Measurements from ENCODE around the gene PDE9A.
"Not testable (repeated sequence)": the region's sequence is repeated elsewhere in the genome, so short reads cannot be mapped to it uniquely, and the experiment has no call there.

PDE9A gene

GRCh38 chr21:42781150-42781970, 127.9 kb downstream of the PDE9A start:
- DNase-seq = no peak

DNA sequence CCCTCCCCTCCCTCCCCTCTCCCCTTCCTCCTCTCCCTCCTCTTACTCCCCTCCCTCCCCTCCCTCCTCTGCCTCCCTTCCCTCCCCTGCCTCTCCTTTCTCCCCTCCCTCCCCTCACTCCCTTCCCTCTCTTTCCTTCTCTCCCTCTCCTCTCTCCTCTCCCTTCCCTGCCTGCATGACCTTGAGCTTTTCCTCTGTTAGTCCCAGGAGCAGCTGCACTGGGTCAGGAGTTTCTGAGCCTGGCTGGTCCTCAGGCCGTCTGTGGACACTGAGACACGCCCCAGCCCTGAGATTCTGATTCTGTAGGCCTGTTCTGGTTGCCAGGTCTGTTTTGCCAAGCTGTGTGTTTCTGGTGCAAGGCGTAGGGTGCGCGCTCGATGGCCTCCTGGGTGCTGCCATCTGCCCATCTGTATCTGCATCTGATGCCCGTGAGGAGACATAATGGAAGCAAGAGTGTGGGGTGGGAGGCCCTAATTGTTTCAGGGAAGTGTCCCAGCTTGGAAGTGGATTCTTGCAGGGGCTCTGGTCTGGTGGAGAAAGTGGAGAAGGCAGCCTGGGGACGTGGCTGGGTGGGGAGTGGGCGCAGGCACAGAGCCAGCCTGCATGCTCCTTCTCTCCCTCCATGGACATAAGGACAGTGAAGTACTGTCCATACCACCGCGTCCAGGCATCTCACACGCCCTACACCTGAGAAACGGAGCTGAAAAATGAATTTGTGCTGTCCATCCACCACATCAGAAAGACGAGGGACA, 128.7 kb downstream of the PDE9A start:
- DNase-seq = no peak

- no peak for DNase-seq
Observed at GRCh38 chr21:42782723-42783242, 129.4 kb downstream of the PDE9A start.

GRCh38 chr21:42784276-42784675, 130.9 kb downstream of the PDE9A start:
- DNase-seq = peak; percentile 39

DNA sequence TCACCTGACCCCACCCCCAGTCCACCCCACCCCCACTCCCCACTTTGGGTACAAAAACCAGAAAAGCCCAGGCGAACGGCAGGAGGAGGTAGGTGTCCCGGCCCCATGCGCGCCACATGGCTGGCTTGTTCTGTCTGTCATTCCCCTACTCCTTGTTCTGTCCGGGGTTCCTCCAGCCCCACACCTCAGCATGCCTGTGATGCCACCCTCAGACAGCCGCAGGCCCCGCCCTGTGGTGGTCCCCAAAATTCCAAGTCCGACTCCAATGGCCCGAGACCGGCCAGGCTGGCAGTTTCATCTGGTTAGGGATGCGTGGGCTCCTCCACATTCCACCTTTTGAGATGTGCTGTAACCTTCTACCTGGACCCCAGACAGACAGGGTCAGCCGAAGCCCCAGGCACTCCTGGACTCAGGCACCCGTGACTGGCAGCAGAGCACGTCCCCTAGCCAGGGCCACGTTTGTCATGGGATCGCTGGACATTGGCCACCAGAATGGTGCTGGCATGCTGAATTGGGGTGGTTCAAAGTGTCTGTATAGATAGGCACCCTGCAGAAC, 131.6 kb downstream of the PDE9A start:
- no peak for DNase-seq

DNA sequence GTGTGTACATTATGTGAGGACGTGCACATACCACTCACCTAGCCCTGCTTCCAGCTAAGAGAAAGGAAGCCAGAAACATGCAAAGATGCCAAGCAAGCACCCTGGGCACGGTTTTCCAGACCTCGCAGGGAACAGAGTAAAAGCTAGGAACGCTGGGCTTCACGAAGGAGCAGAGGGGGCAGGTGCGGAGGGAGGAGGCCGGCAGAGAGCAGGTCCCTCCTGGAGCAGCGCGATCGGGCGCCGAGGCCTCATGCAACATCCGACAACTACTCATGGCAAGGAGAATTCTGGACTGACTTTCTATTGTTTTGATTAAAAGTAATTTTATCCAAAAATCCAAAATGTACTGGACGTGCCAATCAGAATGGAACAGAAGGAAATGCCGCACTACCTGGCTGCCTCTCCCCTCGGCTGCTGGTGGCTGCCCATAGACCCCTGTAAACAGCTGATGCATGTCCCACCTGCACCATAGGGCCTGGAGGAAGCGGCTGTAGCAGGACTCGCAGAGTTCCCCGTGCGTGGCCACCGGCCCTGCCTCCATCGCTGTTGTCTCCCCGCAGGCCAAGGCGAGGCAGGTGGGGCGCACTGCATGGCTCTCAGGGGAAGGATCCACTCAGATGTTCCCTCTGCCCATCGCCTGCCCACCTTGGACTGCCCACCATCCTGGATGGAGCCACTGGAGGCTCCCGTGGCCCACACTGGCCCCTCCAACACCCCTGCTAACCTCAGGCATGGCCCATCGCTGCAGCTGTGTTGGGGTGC, 132.4 kb downstream of the PDE9A start:
- DNase-seq = no peak

GRCh38 chr21:42786884-42787283, 133.5 kb downstream of the PDE9A start:
- no peak for DNase-seq

- no peak for DNase-seq
Observed at GRCh38 chr21:42787613-42788012, 134.2 kb downstream of the PDE9A start.

- no peak for DNase-seq
Observed at GRCh38 chr21:42790520-42791065, 137.2 kb downstream of the PDE9A start.

DNA sequence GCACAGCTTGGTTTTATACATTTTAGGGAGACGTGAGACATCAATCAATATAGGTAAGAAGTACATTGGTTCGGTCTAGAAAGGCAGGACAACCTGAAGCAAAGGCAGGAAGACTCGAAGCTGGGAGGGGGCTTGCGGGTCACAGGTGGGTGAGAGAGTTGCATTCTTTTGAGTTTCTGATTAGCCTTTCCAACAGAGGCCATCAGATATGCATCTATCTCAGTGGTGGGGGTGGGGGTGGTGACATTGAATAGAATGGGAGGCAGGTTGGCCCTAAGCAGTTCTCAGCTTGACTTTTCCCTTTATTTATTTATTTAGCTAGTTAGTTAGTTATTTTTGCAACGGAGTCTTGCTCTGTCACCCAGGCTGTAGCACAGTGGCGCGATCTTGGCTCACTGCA, 140.4 kb downstream of the PDE9A start:
- DNase-seq = no peak

- no peak for DNase-seq
Observed at GRCh38 chr21:42794551-42794950, 141.1 kb downstream of the PDE9A start.

DNA sequence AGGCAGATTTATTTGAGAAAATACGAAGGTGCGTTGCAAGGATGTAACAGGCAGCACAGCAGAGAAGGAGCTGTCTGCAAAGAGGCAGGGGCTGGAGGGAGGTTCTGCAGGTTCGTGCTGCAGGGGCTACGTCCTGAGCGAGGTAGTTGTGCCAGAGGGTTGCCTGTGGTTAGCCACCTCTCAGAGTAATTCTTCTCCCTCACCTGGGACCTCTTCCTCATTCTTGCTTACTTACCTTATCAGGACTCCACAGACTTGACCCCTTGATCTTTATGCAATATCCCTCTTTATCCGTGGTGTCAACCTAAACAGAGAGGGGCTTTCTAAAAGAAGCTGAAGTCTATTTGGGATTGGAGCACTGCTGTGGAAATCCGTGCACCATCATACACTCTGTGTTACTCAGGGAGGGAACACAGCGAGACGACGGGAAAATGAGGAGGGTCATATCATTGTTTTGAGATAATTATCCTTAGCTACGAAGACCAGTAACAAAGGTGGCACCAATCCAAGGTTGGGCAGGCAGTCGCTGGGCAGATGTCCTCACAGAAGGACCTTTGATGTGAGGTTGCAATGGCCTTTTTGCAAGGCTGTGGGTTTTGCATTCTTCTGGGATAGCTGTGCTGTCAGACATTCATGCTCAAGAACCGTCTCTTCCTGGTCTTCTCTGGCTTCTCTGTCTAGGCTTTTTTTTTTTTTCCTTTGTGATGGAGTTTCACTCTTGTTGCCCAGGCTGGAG, 143.1 kb downstream of the PDE9A start:
- DNase-seq = no peak

DNA sequence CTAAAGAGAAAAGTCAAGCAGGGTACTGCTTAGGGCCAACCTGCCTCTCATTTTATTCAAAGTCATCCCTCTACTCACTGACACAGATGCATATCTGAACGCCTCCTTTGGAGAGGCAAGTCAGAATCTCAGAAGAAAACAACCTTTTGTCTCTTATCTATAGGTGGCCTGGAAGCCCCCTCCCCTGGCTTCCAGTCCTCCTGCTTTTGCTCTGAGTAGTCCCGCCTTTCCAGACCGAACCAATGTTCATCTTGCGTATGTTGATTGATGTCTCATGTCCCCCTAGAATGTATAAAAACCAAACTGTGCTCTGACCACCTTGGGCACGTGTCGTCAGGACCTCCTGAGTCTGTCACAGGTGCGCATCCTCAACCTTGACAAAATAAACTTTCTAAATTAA, 144.1 kb downstream of the PDE9A start:
- DNase-seq = no peak

DNA sequence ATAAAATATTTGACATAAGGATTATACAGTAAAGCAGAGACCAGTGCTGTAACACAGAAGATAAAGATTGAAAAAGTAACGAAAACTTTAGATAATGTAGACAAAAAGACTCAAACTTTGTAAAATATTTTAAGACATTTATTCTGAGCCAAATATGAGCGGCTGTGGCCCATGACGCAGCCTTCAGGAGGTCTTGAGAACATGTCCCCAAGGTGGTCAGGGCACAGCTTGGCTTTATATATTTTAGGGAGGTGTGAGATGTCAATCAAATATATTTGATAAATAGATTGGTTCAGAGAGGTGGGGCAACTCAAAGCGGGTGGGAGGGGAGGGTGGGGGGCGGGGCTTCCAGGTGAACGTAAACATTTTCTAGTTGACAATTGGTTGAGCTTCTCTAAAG, 144.7 kb downstream of the PDE9A start:
- no peak for DNase-seq

GRCh38 chr21:42799516-42799915, 146.1 kb downstream of the PDE9A start:
- DNase-seq = no peak

DNA sequence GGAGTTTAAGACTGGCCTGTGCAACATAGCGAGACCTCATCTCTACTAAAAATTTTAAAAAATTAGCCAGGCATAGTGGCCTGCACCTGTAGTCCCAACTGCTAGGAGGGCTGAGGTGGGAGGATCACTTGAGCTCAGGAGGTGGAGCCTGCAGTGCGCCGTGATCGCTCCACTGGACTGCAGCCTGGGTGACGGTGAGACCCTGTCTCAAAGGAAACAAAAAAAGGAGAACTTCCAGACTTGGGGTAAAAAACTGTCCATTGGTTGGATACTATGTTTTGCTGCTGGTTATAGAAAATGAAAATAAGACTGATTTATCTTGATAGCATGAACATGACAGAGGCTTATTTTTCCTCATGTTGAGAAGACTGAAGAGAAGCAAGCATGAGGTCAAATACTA, 146.5 kb downstream of the PDE9A start:
- DNase-seq = no peak

- DNase-seq = not testable (repeated sequence)
Observed at GRCh38 chr21:42801616-42802015, 148.2 kb downstream of the PDE9A start.

- DNase-seq = no peak
Observed at GRCh38 chr21:42806509-42807140, 153.2 kb downstream of the PDE9A start.

DNA sequence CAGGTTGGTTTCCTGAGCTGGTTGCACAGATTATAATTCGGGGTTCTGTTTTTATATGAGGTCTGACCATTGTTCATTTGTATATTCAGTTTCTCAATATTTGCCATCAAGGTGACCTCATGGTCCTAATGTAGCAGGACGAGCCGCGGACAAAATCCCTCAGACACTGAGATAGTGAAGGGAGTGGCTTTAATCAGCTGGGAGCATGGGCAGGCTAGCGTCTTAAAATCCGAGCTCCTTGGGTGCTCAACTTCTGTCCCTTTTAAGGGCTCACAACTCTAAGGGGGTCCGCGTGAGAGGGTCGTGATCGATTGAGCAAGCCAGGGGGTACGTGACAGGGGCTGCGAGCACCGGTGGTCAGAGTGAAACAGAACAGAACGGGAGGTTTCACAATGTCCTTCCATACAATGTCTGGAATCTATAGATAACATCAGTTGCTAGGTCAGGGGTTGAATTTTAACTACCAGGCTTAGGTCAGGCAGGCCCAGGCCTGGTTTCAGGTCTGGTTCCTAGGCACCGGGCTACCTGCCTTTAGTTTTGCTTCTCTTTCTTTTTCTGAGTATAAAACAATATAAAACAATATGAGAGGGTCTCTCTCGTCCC, 154.0 kb downstream of the PDE9A start:
- DNase-seq = not testable (repeated sequence)

- no peak for DNase-seq
Observed at GRCh38 chr21:42807938-42808613, 154.7 kb downstream of the PDE9A start.

Data from CD4-positive, alpha-beta T cell treated with Interleukin-17A for 1 hour (primary cell).